ENCODE results near the gene ZNF839.

GRCh38 chr14:102297436-102298170 lies 21.9 kb upstream of the ZNF839 start:
- TF ChIP-seq PKNOX1 (IDR thresholded peaks at IDR 0.05) (no peak), BHLHE40 (IDR thresholded peaks at IDR 0.05; ENCODE audit: borderline replicate concordance) (no peak), FOXM1 (IDR thresholded peaks at IDR 0.05; ENCODE audit: borderline replicate concordance) (no peak), SUZ12 (IDR thresholded peaks at IDR 0.05) (no peak), CTBP1 (IDR thresholded peaks at IDR 0.05; ENCODE audit: borderline replicate concordance) (no peak), TARDBP (IDR thresholded peaks at IDR 0.05) (no peak), SP1 (IDR thresholded peaks at IDR 0.05) (no peak), ZNF384 (IDR thresholded peaks at IDR 0.05) (no peak), ARNT (IDR thresholded peaks at IDR 0.05) (no peak), FOXA1 (IDR thresholded peaks at IDR 0.05) (no peak)

Measured in HEK293T (cell line).